Panc1 (cell line): ENCODE measurements around the gene R3HDM4. TPM values are rescaled to one million over a fixed set of nuclear protein-coding genes. Genes with fewer than 3 reads are reported as not detected.

ENCODE experiments used
- ATAC-seq: fragments of 200-7000 bp; cut with Tn5 transposase; 2 replicates; pipeline ENCODE4 v1.9.1; 2020; ENCODE audit warnings: mild to moderate bottlenecking, moderate library complexity
- Bru-seq: library from RNA; stranded (reverse); fragments of 400-500 nt; gene quantifications from one replicate; lab custom pipeline; 2021; lab: Mats Ljungman, UMichigan
- BruChase-seq, 2 experiments: library from RNA; stranded (reverse); fragments of 400-500 nt; gene quantifications; one replicate each; lab custom pipeline; 2021; lab: Mats Ljungman, UMichigan
- BruUV-seq: library from RNA; stranded (reverse); fragments of 400-500 nt; replicated peaks from 2 replicates; lab custom pipeline; 2021; lab: Mats Ljungman, UMichigan
- CTCF ChIA-PET: fragments of 300-600 bp; sonication (Branson Sonifier 250); formaldehyde crosslinking; loops from one replicate; lab custom pipeline; 2022; ENCODE audit warnings: antibody characterized with exemption; lab: Charles Lee
- POLR2A ChIA-PET: fragments of 300-600 bp; sonication (Branson Sonifier 250); formaldehyde crosslinking; loops from one replicate; lab custom pipeline; 2022; ENCODE audit warnings: antibody characterized with exemption; lab: Charles Lee
- DNase-seq: peaks from one replicate; pipeline ENCODE4 v3.0.0-alpha.2; 2010; ENCODE audit warnings: low read depth, low spot score
- H3K27ac ChIP-seq: 2 replicates; pipeline ENCODE4 v1.5.1; 2011; ENCODE audit warnings: mild to moderate bottlenecking, low read length, inconsistent platforms
- H3K27me3 ChIP-seq: fragments of 200-500 bp; sonication (Bioruptor generic); 2 replicates; pipeline ENCODE4 v1.6.0; 2014; ENCODE audit warnings: low read length, inconsistent platforms; ENCODE audit not compliant: control insufficient read depth, insufficient read depth
- H3K36me3 ChIP-seq: fragments of 200-500 bp; sonication (Bioruptor generic); 2 replicates; pipeline ENCODE4 v1.5.1; 2014; ENCODE audit warnings: inconsistent platforms, mild to moderate bottlenecking, low read length, moderate library complexity; ENCODE audit not compliant: control insufficient read depth, insufficient read depth
- H3K4me1 ChIP-seq: 2 replicates; pipeline ENCODE4 v1.5.1; 2011; ENCODE audit warnings: inconsistent platforms, mild to moderate bottlenecking, low read length, moderate library complexity; ENCODE audit not compliant: control insufficient read depth, insufficient read depth
- H3K4me3 ChIP-seq, 2 experiments: 2 replicates each; pipeline ENCODE4 v1.5.1; 2011 to 2012; ENCODE audit warnings: low read depth in 2 of 2, low read length in 2 of 2, mild to moderate bottlenecking in 2 of 2, inconsistent platforms in 1 of 2, moderate library complexity in 1 of 2
- H3K9me3 ChIP-seq: fragments of 200-500 bp; sonication (Bioruptor generic); 2 replicates; pipeline ENCODE4 v1.5.1; 2014; ENCODE audit warnings: low read depth, mild to moderate bottlenecking, inconsistent platforms, low read length, moderate library complexity; ENCODE audit not compliant: control insufficient read depth, insufficient read depth
- POLR2AphosphoS5 ChIP-seq: IDR thresholded peaks from 2 replicates; pipeline ENCODE4 v1.6.1; 2012; ENCODE audit warnings: mild to moderate bottlenecking, low read depth, low read length, moderate library complexity
- SIN3A ChIP-seq: IDR thresholded peaks from 2 replicates; pipeline ENCODE4 v1.6.1; 2012; ENCODE audit warnings: low read depth, mild to moderate bottlenecking, low read length, moderate library complexity, borderline replicate concordance; ENCODE audit not compliant: insufficient read depth
- TCF7L2 ChIP-seq: IDR thresholded peaks from 2 replicates; pipeline ENCODE4 v1.6.1; 2011; ENCODE audit warnings: mild to moderate bottlenecking, low read depth, low read length, inconsistent platforms
- in situ Hi-C: cut with HindIII; loops from 2 replicates; pipeline ENCODE4 v1.10.0; 2016; ENCODE audit warnings: low sequenced_read_pairs, low pct_unique_long_range_greater_than_20kb
- intact Hi-C: fragments of 100-400 bp; cut with micrococcal nuclease; formaldehyde crosslinking; loops from one replicate; pipeline ENCODE4 v1.10.0; 2022; ENCODE audit not compliant: unreplicated experiment
- long read RNA-seq: library from polyadenylated mRNA; unstranded; transcript quantifications from one replicate; pipeline ENCODE4 v2.0.0, GENCODE V29; 2021; ENCODE audit not compliant: unreplicated experiment
- polyA plus RNA-seq: library from polyadenylated mRNA; unstranded; fragments of >200 nt; gene quantifications from one replicate; pipeline ENCODE4 v1.2.1, GENCODE V29; 2012; ENCODE audit warnings: missing spikeins; ENCODE audit not compliant: insufficient read length
- total RNA-seq: library from RNA; stranded (reverse); gene quantifications from one replicate; pipeline ENCODE4 v1.2.1, GENCODE V29; 2021; ENCODE audit not compliant: unreplicated experiment
- TF ChIP-seq, protein P1 (sequence below), 2 experiments: IDR thresholded peaks; 2 replicates each; pipeline ENCODE4 v1.6.1; 2011 to 2012; ENCODE audit warnings: low read depth in 2 of 2, control low read depth in 1 of 2, low read length in 1 of 2, mild to moderate bottlenecking in 1 of 2, moderate library complexity in 1 of 2; ENCODE audit not compliant: insufficient read depth in 1 of 2
- TF ChIP-seq, protein P2 (sequence below): fragments of 450-650 bp; IDR thresholded peaks from 2 replicates; pipeline ENCODE4 v1.5.1; 2017; ENCODE audit warnings: mild to moderate bottlenecking

The R3HDM4 gene
- total RNA-seq (43.5 TPM), Bru-seq, nascent RNA (percentile 65 among the genes with signal in this experiment), BruChase-seq, experiment 1, labeled RNA remaining after a 2-hour chase (percentile 86 among the genes with signal in this experiment), BruChase-seq, experiment 2, labeled RNA remaining after a 6-hour chase (percentile 85 among the genes with signal in this experiment)
- polyA plus RNA-seq = 39.7 TPM
- long read RNA-seq, transcript R3HDM4-201 (8 exons, 1,815 nt) = major isoform, 13 of 37 reads
- long read RNA-seq, partial matches to known transcripts = 3 of 37 reads
- long read RNA-seq, other reads (novel, unspliced or antisense) = 21 of 37 reads

DNA sequence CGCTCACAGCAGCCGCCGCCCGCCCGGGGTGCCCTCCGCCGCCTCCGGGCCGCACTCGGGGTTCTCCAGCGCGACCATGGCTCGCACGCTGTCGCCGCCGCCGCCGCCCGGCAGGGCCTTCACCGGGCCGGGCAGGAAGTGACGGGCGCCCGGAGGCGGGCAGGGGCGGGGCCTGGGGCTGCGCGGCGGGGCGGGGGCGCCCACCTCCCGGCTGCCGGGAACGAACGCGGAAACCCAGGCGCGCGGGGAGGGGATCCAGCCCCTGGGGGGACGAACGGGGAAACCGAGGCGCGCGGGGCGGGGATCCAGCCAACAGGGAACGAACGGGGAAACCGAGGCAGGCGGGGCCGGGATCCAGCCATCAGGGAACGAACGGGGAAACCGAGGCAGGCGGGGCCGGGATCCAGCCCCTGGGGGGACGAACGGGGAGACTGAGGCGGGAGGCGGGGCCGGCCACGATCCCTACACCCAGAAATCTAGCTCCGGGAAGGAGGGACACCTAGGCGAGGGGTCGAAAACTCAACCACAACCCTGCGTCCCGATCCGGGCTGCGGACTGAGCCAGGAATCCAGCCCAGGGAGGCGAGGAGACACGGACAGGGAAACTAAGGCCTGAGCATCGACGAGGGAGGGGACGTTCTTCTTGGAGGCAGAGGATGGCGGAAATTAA is at the start of gene R3HDM4:
Gene R3HDM4, minus strand, starts transcription at position 140 of the 669 bp plus-strand sequence. Its CDS starts 62 bp downstream, at position 78.
- BruUV-seq = TSS peak; percentile 55

DNA sequence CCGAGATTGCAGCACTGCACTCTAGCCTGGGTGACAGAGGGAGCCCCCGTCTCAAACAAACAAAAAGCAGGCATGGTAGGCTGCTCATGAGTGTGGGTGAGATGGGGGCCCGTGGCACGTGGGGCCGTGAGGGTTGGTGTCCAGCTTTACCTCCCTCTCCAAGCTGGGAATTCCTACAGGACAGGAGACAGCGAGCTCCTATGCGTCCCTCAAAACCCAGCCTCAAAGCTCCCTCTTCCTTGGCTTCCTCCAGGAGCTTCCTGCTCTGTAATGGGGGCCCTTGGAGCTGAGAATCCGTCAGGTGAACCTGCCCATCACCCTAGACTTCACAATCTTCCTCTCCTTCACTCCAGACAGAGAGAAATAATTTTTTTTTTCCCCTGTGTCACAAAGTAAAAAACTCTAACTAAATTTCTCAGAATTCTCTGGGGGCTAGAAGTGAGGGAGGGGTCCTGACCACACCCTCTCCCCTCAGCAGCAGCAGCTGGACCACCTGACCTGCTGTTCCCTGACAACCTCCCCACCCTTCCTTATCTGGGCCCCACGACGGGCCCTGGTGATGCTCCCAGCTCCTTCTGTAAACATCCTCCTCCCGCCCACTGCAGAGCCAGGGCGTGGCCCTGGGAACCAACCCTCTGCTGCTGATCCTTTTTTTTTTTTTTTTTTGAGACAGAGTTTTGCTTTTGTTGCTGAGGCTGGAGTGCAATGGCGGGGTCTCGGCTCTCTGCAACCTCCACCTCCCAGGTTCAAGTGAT is 49.0 kb upstream of the R3HDM4 start:
- ChIA-PET POLR2A (no interaction called here), CTCF (no interaction called here)
- no TSS peak for BruUV-seq
- TF ChIP-seq, protein P1, sequence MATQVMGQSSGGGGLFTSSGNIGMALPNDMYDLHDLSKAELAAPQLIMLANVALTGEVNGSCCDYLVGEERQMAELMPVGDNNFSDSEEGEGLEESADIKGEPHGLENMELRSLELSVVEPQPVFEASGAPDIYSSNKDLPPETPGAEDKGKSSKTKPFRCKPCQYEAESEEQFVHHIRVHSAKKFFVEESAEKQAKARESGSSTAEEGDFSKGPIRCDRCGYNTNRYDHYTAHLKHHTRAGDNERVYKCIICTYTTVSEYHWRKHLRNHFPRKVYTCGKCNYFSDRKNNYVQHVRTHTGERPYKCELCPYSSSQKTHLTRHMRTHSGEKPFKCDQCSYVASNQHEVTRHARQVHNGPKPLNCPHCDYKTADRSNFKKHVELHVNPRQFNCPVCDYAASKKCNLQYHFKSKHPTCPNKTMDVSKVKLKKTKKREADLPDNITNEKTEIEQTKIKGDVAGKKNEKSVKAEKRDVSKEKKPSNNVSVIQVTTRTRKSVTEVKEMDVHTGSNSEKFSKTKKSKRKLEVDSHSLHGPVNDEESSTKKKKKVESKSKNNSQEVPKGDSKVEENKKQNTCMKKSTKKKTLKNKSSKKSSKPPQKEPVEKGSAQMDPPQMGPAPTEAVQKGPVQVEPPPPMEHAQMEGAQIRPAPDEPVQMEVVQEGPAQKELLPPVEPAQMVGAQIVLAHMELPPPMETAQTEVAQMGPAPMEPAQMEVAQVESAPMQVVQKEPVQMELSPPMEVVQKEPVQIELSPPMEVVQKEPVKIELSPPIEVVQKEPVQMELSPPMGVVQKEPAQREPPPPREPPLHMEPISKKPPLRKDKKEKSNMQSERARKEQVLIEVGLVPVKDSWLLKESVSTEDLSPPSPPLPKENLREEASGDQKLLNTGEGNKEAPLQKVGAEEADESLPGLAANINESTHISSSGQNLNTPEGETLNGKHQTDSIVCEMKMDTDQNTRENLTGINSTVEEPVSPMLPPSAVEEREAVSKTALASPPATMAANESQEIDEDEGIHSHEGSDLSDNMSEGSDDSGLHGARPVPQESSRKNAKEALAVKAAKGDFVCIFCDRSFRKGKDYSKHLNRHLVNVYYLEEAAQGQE (IDR thresholded peaks at IDR 0.05; ENCODE audit: insufficient read depth in 1 of 2, low read depth in 2 of 2, low read length in 1 of 2) = no peak
- TF ChIP-seq TCF7L2 (no peak), SIN3A (no peak), POLR2AphosphoS5 (no peak)
- TF ChIP-seq, protein P2, sequence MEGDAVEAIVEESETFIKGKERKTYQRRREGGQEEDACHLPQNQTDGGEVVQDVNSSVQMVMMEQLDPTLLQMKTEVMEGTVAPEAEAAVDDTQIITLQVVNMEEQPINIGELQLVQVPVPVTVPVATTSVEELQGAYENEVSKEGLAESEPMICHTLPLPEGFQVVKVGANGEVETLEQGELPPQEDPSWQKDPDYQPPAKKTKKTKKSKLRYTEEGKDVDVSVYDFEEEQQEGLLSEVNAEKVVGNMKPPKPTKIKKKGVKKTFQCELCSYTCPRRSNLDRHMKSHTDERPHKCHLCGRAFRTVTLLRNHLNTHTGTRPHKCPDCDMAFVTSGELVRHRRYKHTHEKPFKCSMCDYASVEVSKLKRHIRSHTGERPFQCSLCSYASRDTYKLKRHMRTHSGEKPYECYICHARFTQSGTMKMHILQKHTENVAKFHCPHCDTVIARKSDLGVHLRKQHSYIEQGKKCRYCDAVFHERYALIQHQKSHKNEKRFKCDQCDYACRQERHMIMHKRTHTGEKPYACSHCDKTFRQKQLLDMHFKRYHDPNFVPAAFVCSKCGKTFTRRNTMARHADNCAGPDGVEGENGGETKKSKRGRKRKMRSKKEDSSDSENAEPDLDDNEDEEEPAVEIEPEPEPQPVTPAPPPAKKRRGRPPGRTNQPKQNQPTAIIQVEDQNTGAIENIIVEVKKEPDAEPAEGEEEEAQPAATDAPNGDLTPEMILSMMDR = no peak
- no peaks in the 10 kb centered on the region for H3K36me3 ChIP-seq
- no peaks in the 10 kb centered on the region for H3K27me3 ChIP-seq
- no peak for ATAC-seq
- peaks cover 11% of the 10 kb centered on the region for H3K4me1 ChIP-seq
- no peak for DNase-seq
- H3K9me3 ChIP-seq = no peaks in the 10 kb centered on the region
- H3K4me3 ChIP-seq = no peak overlapping the region
- no peak overlapping the region for H3K27ac ChIP-seq
- in situ Hi-C loops (no loop called here), intact Hi-C loops (no loop called here)

More for the DNA sequence above, at the start of gene R3HDM4:
- CTCF ChIA-PET = no interaction called here
- DNase-seq = no peak
- Histone ChIP-seq H3K9me3 (no peaks in the 10 kb centered on the region), H3K27me3 (no peaks in the 10 kb centered on the region), H3K27ac (peak within 1 kb of the TSS; percentile 76), H3K4me3 (peak within 1 kb of the TSS; percentile 57 to 63), H3K36me3 (no peaks in the 10 kb centered on the region; the same call in 1 of the 2 replicates), H3K4me1 (peaks cover 3% of the 10 kb centered on the region; the same call in 1 of the 2 replicates)
- no peak for TF ChIP-seq TCF7L2
- no peak; the same call in 1 of the 2 replicates for TF ChIP-seq POLR2AphosphoS5
- TF ChIP-seq SIN3A = no peak
- TF ChIP-seq, protein P2 = no peak
- TF ChIP-seq, protein P1 (IDR thresholded peaks at IDR 0.05; ENCODE audit: insufficient read depth in 1 of 2, low read depth in 2 of 2, low read length in 1 of 2) = no peak
- intact Hi-C loops (loop anchor here (10.0 kb wide), 1 partner anchor 138 kb away; no protein-coding TSS in a partner anchor), in situ Hi-C loops (no loop called here)
- ATAC-seq = peak; percentile 91
- POLR2A ChIA-PET = no interaction called here
